KG1 (cell line): ENCODE results near the gene DYNLT3.

Experiments
- DNase-seq: peaks from one replicate; lab custom pipeline; 2025; lab: John Stamatoyannopoulos, UW

Gene DYNLT3

GRCh38 chrX:37840931-37841330, 6.4 kb downstream of the DYNLT3 start:
- no peak for DNase-seq

- DNase-seq, result no peak
These were observed 12.4 kb downstream of the DYNLT3 start for GRCh38 chrX:37834937-37835336.

GRCh38 chrX:37830371-37830770, 17.0 kb downstream of the DYNLT3 start:
- no peak for DNase-seq

GRCh38 chrX:37829721-37830120, 17.6 kb downstream of the DYNLT3 start:
- no peak for DNase-seq

GRCh38 chrX:37825215-37825842, 22.0 kb downstream of the DYNLT3 start:
- peak; percentile 13 for DNase-seq

GRCh38 chrX:37824491-37825214, 22.7 kb downstream of the DYNLT3 start:
- no peak for DNase-seq

GRCh38 chrX:37820646-37821045, 26.7 kb downstream of the DYNLT3 start:
- no peak for DNase-seq

GRCh38 chrX:37818031-37818430, 29.3 kb downstream of the DYNLT3 start:
- DNase-seq, result no peak

- DNase-seq, result no peak
These were observed 29.8 kb downstream of the DYNLT3 start for GRCh38 chrX:37817579-37817978.

GRCh38 chrX:37817176-37817575, 30.2 kb downstream of the DYNLT3 start:
- no peak for DNase-seq

- no peak for DNase-seq
These were observed 30.6 kb downstream of the DYNLT3 start for GRCh38 chrX:37816766-37817165.

- DNase-seq, result no peak
These were observed 32.0 kb downstream of the DYNLT3 start for GRCh38 chrX:37815366-37815765.

GRCh38 chrX:37813570-37813969, 33.8 kb downstream of the DYNLT3 start:
- no peak for DNase-seq

- no peak for DNase-seq
These were observed 35.3 kb downstream of the DYNLT3 start for GRCh38 chrX:37812110-37812509.

- DNase-seq, result no peak
These were observed 37.4 kb downstream of the DYNLT3 start for GRCh38 chrX:37809970-37810369.

- DNase-seq, result no peak
These were observed 44.3 kb downstream of the DYNLT3 start for GRCh38 chrX:37803057-37803456.

- DNase-seq, result peak; percentile 5
These were observed 45.3 kb downstream of the DYNLT3 start for GRCh38 chrX:37802028-37802427.

GRCh38 chrX:37800717-37801116, 46.7 kb downstream of the DYNLT3 start:
- no peak for DNase-seq

GRCh38 chrX:37799936-37800335, 47.4 kb downstream of the DYNLT3 start:
- no peak for DNase-seq

- peak; percentile 5 for DNase-seq
These were observed 50.6 kb downstream of the DYNLT3 start for GRCh38 chrX:37796805-37797204.

GRCh38 chrX:37796310-37796709, 51.1 kb downstream of the DYNLT3 start:
- DNase-seq, result no peak
